HCT116 (cell line): ENCODE data around the gene SRGN. TPM values are rescaled to one million over a fixed set of nuclear protein-coding genes. Genes with fewer than 3 reads are reported as not detected.

Source experiments
- ATAC-seq: fragments of 200-7000 bp; cut with Tn5 transposase; 2 replicates; pipeline ENCODE4 v1.9.1; 2020; ENCODE audit warnings: mild to moderate bottlenecking, moderate library complexity
- BruUV-seq: library from RNA; stranded (reverse); fragments of 400-500 nt; replicated peaks from 2 replicates; lab custom pipeline; 2021; lab: Mats Ljungman, UMichigan
- CTCF ChIA-PET: fragments of 300-600 bp; sonication (Branson Sonifier 250); formaldehyde crosslinking; loops from one replicate; lab custom pipeline; 2021; ENCODE audit warnings: antibody characterized with exemption; lab: Charles Lee
- POLR2A ChIA-PET: fragments of 300-600, 350-600 bp; sonication (Branson Sonifier 250); formaldehyde crosslinking; loops from one replicate; lab custom pipeline; 2021; ENCODE audit warnings: antibody characterized with exemption; lab: Charles Lee
- RAD21 ChIA-PET, 2 experiments: fragments of 300-600 bp; sonication (Branson Sonifier 250); formaldehyde crosslinking; loops; one replicate each; lab custom pipeline; 2023; ENCODE audit warnings: low total read pairs in 2 of 2; ENCODE audit not compliant: uncharacterized antibody in 2 of 2, unreplicated experiment in 2 of 2, low non-redundant PET in 1 of 2; lab: Charles Lee
- DNase-seq: peaks from one replicate; pipeline ENCODE4 v3.0.0-alpha.2; 2010; ENCODE audit warnings: low read depth, low spot score
- H2AFZ ChIP-seq: fragments of 200-600 bp; shearing (Covaris generic), sonication (generic); 2 replicates; pipeline ENCODE4 v1.6.1; 2017; ENCODE audit warnings: low read depth, mixed run types, mixed read lengths, antibody characterized with exemption, low read length; ENCODE audit not compliant: poor library complexity, severe bottlenecking
- H3K27ac ChIP-seq: 2 replicates; pipeline ENCODE4 v1.5.1; 2012; ENCODE audit warnings: low read depth, low read length
- H3K27me3 ChIP-seq: fragments of 200-600 bp; sonication (generic); 2 replicates; pipeline ENCODE4 v1.6.1; 2016; ENCODE audit warnings: mixed run types, low read length, mixed read lengths; ENCODE audit not compliant: insufficient read depth
- H3K36me3 ChIP-seq, 2 experiments: fragments of 200-500 bp in 1 of 2; fragments of 200-600 bp in 1 of 2; sonication (Bioruptor generic) in 1 of 2; sonication (generic) in 1 of 2; 2 replicates each; pipeline versions ENCODE4 v1.5.1 to v1.6.1; 2014 to 2016; ENCODE audit warnings: low read length in 2 of 2, inconsistent platforms in 1 of 2, mixed read lengths in 1 of 2, mixed run types in 1 of 2; ENCODE audit not compliant: insufficient read depth in 2 of 2, control insufficient read depth in 1 of 2
- H3K4me1 ChIP-seq, 2 experiments: fragments of 200-600 bp in 1 of 2; sonication (generic) in 1 of 2; 2 replicates each; pipeline versions ENCODE4 v1.5.1 to v1.6.1; 2012 to 2017; ENCODE audit warnings: low read length in 2 of 2, inconsistent platforms in 1 of 2, mild to moderate bottlenecking in 1 of 2, mixed read lengths in 1 of 2, mixed run types in 1 of 2, moderate library complexity in 1 of 2; ENCODE audit not compliant: insufficient read depth in 2 of 2, control insufficient read depth in 1 of 2
- H3K4me2 ChIP-seq: fragments of 200-600 bp; sonication (generic); 2 replicates; pipeline ENCODE4 v1.6.1; 2017; ENCODE audit warnings: mixed run types, low read length, mixed read lengths
- H3K4me3 ChIP-seq, 2 experiments: fragments of 200-600 bp in 1 of 2; sonication (generic) in 1 of 2; replicated peaks in 1 of 2; 2 replicates each; pipeline ENCODE4 v1.5.1; 2011 to 2016; ENCODE audit warnings: low read length in 2 of 2, control low read depth in 1 of 2, low read depth in 1 of 2, mild to moderate bottlenecking in 1 of 2, mixed read lengths in 1 of 2, mixed run types in 1 of 2
- H3K79me2 ChIP-seq: fragments of 200-600 bp; sonication (generic); 2 replicates; pipeline ENCODE4 v1.6.1; 2017; ENCODE audit warnings: mild to moderate bottlenecking, mixed run types, low read length, moderate library complexity, mixed read lengths; ENCODE audit not compliant: insufficient read depth
- H3K9ac ChIP-seq: fragments of 200-600 bp; sonication (generic); 2 replicates; pipeline ENCODE4 v1.6.1; 2016; ENCODE audit warnings: low read length, mixed read lengths
- H3K9me2 ChIP-seq: fragments of 200-600 bp; sonication (generic), shearing (Covaris generic); 2 replicates; pipeline ENCODE4 v1.6.1; 2017; ENCODE audit warnings: mixed run types, mild to moderate bottlenecking, moderate library complexity; ENCODE audit not compliant: insufficient read depth
- H3K9me3 ChIP-seq, 2 experiments: fragments of 200-500 bp in 1 of 2; fragments of 200-600 bp in 1 of 2; sonication (Bioruptor generic) in 1 of 2; sonication (generic) in 1 of 2; 2 replicates each; pipeline ENCODE4 v1.6.1; 2014 to 2017; ENCODE audit warnings: low read length in 2 of 2, mixed read lengths in 2 of 2, inconsistent platforms in 1 of 2, low read depth in 1 of 2, mild to moderate bottlenecking in 1 of 2, mixed run types in 1 of 2, moderate library complexity in 1 of 2; ENCODE audit not compliant: control insufficient read depth in 1 of 2, insufficient read depth in 1 of 2
- H4K20me1 ChIP-seq: fragments of 200-600 bp; sonication (generic), shearing (Covaris generic); 2 replicates; pipeline ENCODE4 v1.6.1; 2017; ENCODE audit warnings: mixed run types, mild to moderate bottlenecking, moderate library complexity; ENCODE audit not compliant: insufficient read depth
- CBX3 ChIP-seq: IDR thresholded peaks from 2 replicates; pipeline ENCODE4 v1.6.1; 2012; ENCODE audit warnings: low read depth
- CEBPB ChIP-seq: IDR thresholded peaks from 2 replicates; pipeline ENCODE4 v1.6.1; 2012; ENCODE audit warnings: low read depth
- CTCF ChIP-seq, 3 experiments: fragments of 200-600 bp in 1 of 3; sonication (generic) in 1 of 3; IDR thresholded peaks in 2 of 3; conservative IDR thresholded peaks in 1 of 3; 2 replicates each; pipeline ENCODE4 v1.5.1; 2012 to 2017; ENCODE audit warnings: low read depth in 2 of 3, low read length in 2 of 3, antibody characterized with exemption in 1 of 3, borderline replicate concordance in 1 of 3, control low read depth in 1 of 3, mild to moderate bottlenecking in 1 of 3, mixed read lengths in 1 of 3, mixed run types in 1 of 3, moderate library complexity in 1 of 3; ENCODE audit not compliant: insufficient read depth in 1 of 3
- EGR1 ChIP-seq: IDR thresholded peaks from 2 replicates; pipeline ENCODE4 v1.6.1; 2012; ENCODE audit warnings: low read depth
- EZH2 ChIP-seq: fragments of 200-600 bp; sonication (generic); IDR thresholded peaks from 2 replicates; pipeline ENCODE4 v1.6.1; 2017; ENCODE audit warnings: antibody characterized with exemption, mixed run types
- EZH2phosphoT487 ChIP-seq: fragments of 200-600 bp; IDR thresholded peaks from 2 replicates; pipeline ENCODE4 v1.6.1; 2018; ENCODE audit warnings: antibody characterized with exemption, borderline replicate concordance
- FOSL1 ChIP-seq: IDR thresholded peaks from 2 replicates; pipeline ENCODE4 v1.6.1; 2012; ENCODE audit warnings: low read depth
- JUND ChIP-seq: IDR thresholded peaks from 2 replicates; pipeline ENCODE4 v1.6.1; 2012
- POLR2A ChIP-seq: IDR thresholded peaks from 2 replicates; pipeline ENCODE4 v1.7.0; 2011; ENCODE audit warnings: borderline replicate concordance; ENCODE audit not compliant: insufficient read depth, insufficient read length; ENCODE audit errors: extremely low read depth
- POLR2AphosphoS5 ChIP-seq: IDR thresholded peaks from 2 replicates; pipeline ENCODE4 v1.6.1; 2011; ENCODE audit warnings: mild to moderate bottlenecking, low read depth, low read length, moderate library complexity
- SP1 ChIP-seq: IDR thresholded peaks from 2 replicates; pipeline ENCODE4 v1.6.1; 2012; ENCODE audit warnings: low read depth
- SRF ChIP-seq: IDR thresholded peaks from 2 replicates; pipeline ENCODE4 v1.6.1; 2012; ENCODE audit warnings: low read depth
- TCF7L2 ChIP-seq: IDR thresholded peaks from 2 replicates; pipeline ENCODE4 v1.7.0; 2011; ENCODE audit warnings: borderline replicate concordance, inconsistent platforms; ENCODE audit not compliant: insufficient read depth, insufficient read length; ENCODE audit errors: extremely low read depth
- YY1 ChIP-seq: IDR thresholded peaks from 2 replicates; pipeline ENCODE4 v1.6.1; 2011; ENCODE audit warnings: low read length, low read depth, moderate library complexity, mild to moderate bottlenecking; ENCODE audit not compliant: insufficient replicate concordance; ENCODE audit errors: extremely low read depth
- intact Hi-C: fragments of 100-400 bp; cut with micrococcal nuclease; formaldehyde crosslinking; loops from 2 replicates; pipeline ENCODE4 v1.10.0; 2022
- total RNA-seq: library from RNA; stranded (reverse); gene quantifications from one replicate; pipeline ENCODE4 v1.2.1, GENCODE V29; 2021; ENCODE audit not compliant: unreplicated experiment
- TF ChIP-seq, protein P1 (sequence below): IDR thresholded peaks from 2 replicates; pipeline ENCODE4 v1.6.1; 2012

Gene SRGN
- total RNA-seq, 1 experiment from 2014 or later, result 1.8 TPM

DNA sequence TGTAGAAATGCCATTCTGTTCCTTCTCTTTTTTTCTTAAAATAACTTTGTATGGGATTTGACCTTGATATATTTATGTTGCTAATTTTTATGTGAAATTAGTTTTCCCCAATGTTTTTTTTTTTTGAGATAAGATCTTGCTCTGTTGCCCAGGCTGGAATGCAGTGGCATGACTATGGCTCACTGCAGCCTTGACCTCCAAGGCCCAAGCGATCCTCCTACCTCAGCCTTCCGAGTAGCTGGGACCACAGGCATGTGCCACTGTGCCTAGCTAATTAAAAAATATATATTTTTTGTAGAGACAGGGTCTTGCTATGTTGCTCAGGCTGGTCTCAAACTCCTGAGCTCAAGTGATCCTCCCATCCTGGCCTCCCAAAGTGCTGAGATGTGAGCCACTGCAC, 52.1 kb downstream of the SRGN start:
- H3K36me3 ChIP-seq, result peaks cover 0 to 4% of the 10 kb centered on the region in 2 experiments; a peak in 2 of 4 replicates
- no peak overlapping the region for H3K9ac ChIP-seq
- intact Hi-C loops, result no loop called here
- H3K4me2 ChIP-seq, result no peak overlapping the region
- BruUV-seq, result no TSS peak
- H3K27ac ChIP-seq, result no peak overlapping the region
- ChIA-PET POLR2A (interaction anchor here (0.6 kb wide), 2 partner anchors 9 to 64 kb away, joined by 3 read pairs; no protein-coding TSS in a partner anchor), RAD21 (no interaction called here), CTCF (no interaction called here)
- TF ChIP-seq CTCF (IDR thresholded peaks at IDR 0.05 in 2 of 3, conservative IDR thresholded peaks at IDR 0.05 in 1 of 3; ENCODE audit: borderline replicate concordance in 1 of 3, insufficient read depth in 1 of 3, low read depth in 2 of 3, low read length in 2 of 3) (no peak), POLR2AphosphoS5 (no peak), SP1 (no peak), EZH2 (no peak), POLR2A (no peak), YY1 (no peak), SRF (no peak), EGR1 (no peak), FOSL1 (no peak), EZH2phosphoT487 (no peak), TCF7L2 (no peak), JUND (no peak), CBX3 (no peak), CEBPB (no peak)
- TF ChIP-seq, protein P1, sequence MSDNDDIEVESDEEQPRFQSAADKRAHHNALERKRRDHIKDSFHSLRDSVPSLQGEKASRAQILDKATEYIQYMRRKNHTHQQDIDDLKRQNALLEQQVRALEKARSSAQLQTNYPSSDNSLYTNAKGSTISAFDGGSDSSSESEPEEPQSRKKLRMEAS, result no peak
- H3K4me1 ChIP-seq, result no peaks in the 10 kb centered on the region
- no peaks in the 10 kb centered on the region for H4K20me1 ChIP-seq
- DNase-seq (no peak), ATAC-seq (no peak)
- no peaks in the 10 kb centered on the region for H3K9me2 ChIP-seq
- peaks cover 48% of the 10 kb centered on the region for H3K79me2 ChIP-seq
- no peak overlapping the region for H3K4me3 ChIP-seq
- H3K9me3 ChIP-seq, result no peaks in the 10 kb centered on the region
- H2AFZ ChIP-seq, result no peak overlapping the region
- no peaks in the 10 kb centered on the region for H3K27me3 ChIP-seq
